Measurements from ENCODE around the gene AGAP2.

DNA sequence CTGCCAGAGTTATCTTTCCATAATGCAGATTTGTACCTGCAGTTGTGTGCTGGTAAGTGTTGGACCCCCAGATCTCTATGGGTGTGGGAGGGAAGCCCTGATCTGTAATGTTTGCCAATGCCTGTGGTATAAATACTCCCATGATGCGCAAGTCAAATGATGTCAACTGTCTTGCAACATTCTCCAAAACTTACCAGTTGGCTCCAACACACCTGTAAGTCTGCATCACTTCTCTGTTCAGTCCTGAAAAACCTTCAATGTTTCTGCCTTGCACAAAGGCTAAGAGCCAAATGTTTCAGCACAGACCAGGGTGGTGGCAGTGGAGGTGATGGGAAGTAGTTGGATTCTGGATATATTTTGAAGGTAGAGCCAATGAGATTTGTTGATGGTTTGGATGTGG is 41.5 kb downstream of the AGAP2 start:
- no peak for TF ChIP-seq EP300 (IDR thresholded peaks at IDR 0.05)
- TF ChIP-seq, protein P1, sequence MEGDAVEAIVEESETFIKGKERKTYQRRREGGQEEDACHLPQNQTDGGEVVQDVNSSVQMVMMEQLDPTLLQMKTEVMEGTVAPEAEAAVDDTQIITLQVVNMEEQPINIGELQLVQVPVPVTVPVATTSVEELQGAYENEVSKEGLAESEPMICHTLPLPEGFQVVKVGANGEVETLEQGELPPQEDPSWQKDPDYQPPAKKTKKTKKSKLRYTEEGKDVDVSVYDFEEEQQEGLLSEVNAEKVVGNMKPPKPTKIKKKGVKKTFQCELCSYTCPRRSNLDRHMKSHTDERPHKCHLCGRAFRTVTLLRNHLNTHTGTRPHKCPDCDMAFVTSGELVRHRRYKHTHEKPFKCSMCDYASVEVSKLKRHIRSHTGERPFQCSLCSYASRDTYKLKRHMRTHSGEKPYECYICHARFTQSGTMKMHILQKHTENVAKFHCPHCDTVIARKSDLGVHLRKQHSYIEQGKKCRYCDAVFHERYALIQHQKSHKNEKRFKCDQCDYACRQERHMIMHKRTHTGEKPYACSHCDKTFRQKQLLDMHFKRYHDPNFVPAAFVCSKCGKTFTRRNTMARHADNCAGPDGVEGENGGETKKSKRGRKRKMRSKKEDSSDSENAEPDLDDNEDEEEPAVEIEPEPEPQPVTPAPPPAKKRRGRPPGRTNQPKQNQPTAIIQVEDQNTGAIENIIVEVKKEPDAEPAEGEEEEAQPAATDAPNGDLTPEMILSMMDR (IDR thresholded peaks at IDR 0.05): no peak

Measured in esophagus muscularis mucosa (tissue), 3 donors.